Measurements from ENCODE around the gene UPK2.
"Not testable (repeated sequence)": the region's sequence is repeated elsewhere in the genome, so short reads cannot be mapped to it uniquely, and the experiment has no call there.

The UPK2 gene

DNA sequence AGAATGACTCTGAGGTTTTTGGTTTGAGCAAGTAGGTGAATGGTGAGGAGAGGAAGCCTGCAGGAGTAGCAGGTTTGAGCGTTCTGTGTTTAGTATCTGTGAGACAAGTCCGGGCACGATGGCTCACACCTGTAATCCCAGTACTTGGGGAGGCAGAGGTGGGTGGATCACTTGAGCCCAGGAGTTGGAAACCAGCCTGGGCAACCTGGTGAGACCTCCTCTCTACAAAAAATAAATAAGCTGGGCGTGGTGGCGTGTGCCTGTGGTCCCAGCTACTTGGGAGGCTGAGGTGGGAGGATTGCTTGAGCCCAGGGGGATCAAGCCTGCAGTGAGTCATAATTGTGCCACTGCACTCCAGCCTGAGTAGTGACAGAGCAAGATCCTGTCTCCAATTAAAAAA, 32.2 kb downstream of the UPK2 start:
- DNase-seq (ENCODE audit: low spot score), result no peak

- not testable (repeated sequence) for DNase-seq (ENCODE audit: low spot score)
Measured at GRCh38 chr11:118991486-118992038, 35.5 kb downstream of the UPK2 start.

DNA sequence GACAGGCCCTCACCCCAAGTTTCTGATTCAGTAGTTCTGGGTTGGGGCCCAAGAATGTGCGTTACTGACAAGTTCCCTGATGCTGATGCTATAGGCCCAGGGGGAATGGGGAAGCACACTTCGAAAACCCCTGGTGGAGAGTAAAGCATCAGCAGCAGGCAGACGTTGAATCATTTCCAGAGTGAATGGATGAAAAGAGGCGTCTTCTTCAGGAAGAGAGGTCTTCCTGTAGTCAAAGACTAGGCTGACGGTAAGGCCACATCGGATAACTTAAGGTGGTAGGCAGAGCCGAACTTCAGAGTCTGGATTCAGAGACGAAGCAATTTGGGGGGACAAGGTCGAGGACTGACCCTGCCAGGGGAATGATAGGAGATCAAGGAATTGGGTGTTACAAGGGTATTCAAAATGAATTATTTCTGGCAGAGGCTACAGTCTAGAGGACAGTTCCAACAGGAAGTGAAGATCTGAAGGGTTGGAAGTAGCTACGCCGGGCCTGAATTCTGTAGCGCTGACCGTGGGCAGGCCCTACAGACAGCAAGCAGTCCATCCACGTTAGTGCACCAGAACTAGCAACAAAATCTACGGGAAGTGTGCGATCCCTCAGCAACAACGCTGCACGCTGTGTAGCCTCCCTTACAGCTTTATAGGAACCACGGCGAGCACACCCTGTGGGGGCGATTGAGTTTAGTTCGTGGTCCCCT, 41.0 kb downstream of the UPK2 start:
- DNase-seq (ENCODE audit: low spot score), result no peak

- DNase-seq (ENCODE audit: low spot score), result peak; percentile 97
Measured at GRCh38 chr11:118997627-118998387, 41.7 kb downstream of the UPK2 start, which contains the start of gene CENATAC. Gene CENATAC, plus strand, starts transcription at chr11:118998138. Its CDS starts 60 bp downstream, at chr11:118998198.

DNA sequence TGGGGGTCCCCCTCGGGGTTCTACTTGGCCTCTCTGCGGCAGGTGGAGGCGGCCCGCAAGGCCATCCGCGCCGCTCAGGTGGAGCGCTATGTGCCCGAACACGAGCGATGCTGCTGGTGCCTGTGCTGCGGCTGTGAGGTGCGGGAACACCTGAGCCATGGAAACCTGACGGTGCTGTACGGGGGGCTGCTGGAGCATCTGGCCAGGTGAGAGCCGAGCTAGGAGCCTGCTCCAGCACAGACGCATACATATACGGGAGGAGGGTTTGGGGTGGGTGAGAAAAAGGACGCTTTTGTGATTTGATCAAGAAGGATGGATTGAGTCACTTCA, 42.3 kb downstream of the UPK2 start:
- no peak for DNase-seq (ENCODE audit: low spot score)

GRCh38 chr11:118998822-118999221, 42.7 kb downstream of the UPK2 start:
- no peak for DNase-seq (ENCODE audit: low spot score)

GRCh38 chr11:119000906-119001305, 44.8 kb downstream of the UPK2 start:
- DNase-seq (ENCODE audit: low spot score), result no peak

- no peak for DNase-seq (ENCODE audit: low spot score)
Measured at GRCh38 chr11:119006656-119007055, 50.6 kb downstream of the UPK2 start.

Measured in hematopoietic multipotent progenitor cell treated with erythropoietin and hydrocortisone succinate and interleukin-3 and kit ligand, for 17 days (in vitro differentiated cells).